ENCODE data around the gene RHEBL1.

Gene RHEBL1

GRCh38 chr12:49024543-49024942 is 45.2 kb downstream of the RHEBL1 start:
- no peak for TF ChIP-seq CTCF (IDR thresholded peaks at IDR 0.05; ENCODE audit: insufficient read depth, missing control alignments)
- DNase-seq (ENCODE audit: insufficient read length, low spot score) (no peak), FAIRE-seq (no peak)

GRCh38 chr12:49023812-49024211 is 46.0 kb downstream of the RHEBL1 start:
- no peak for FAIRE-seq
- no peak for TF ChIP-seq CTCF (IDR thresholded peaks at IDR 0.05; ENCODE audit: insufficient read depth, missing control alignments)
- no peak for DNase-seq (ENCODE audit: insufficient read length, low spot score)

- FAIRE-seq (no peak), DNase-seq (ENCODE audit: insufficient read length, low spot score) (peak; percentile 1)
- TF ChIP-seq CTCF (IDR thresholded peaks at IDR 0.05; ENCODE audit: insufficient read depth, missing control alignments) = no peak
These were observed 47.1 kb downstream of the RHEBL1 start for GRCh38 chr12:49022558-49023178.

- no peak for FAIRE-seq
- no peak for TF ChIP-seq CTCF (IDR thresholded peaks at IDR 0.05; ENCODE audit: insufficient read depth, missing control alignments)
- peak; percentile 22 for DNase-seq (ENCODE audit: insufficient read length, low spot score)
These were observed 48.4 kb downstream of the RHEBL1 start for GRCh38 chr12:49021292-49021915.

GRCh38 chr12:49020441-49020840 is 49.3 kb downstream of the RHEBL1 start:
- DNase-seq (ENCODE audit: insufficient read length, low spot score) (peak; percentile 17), FAIRE-seq (no peak)
- TF ChIP-seq CTCF (IDR thresholded peaks at IDR 0.05; ENCODE audit: insufficient read depth, missing control alignments) = no peak

GRCh38 chr12:49019443-49020324 is 50.1 kb downstream of the RHEBL1 start:
- DNase-seq (ENCODE audit: insufficient read length, low spot score) (peak; percentile 58), FAIRE-seq (no peak)
- peak; percentile 47 for TF ChIP-seq CTCF (IDR thresholded peaks at IDR 0.05; ENCODE audit: insufficient read depth, missing control alignments)
